Duodenal mucosa (tissue), 2 donors: ENCODE results near the gene C1orf105.
"Not testable (repeated sequence)": the region's sequence is repeated elsewhere in the genome, so short reads cannot be mapped to it uniquely, and the experiment has no call there.

Source experiments
- H3K27ac ChIP-seq: one replicate; pipeline ENCODE4 v1.7.0; 2013; ENCODE audit warnings: low read depth, low read length
- H3K27me3 ChIP-seq, 2 donors: one replicate each; pipeline ENCODE4 v1.7.0; 2013; ENCODE audit warnings: low read length in 2 of 2, control low read depth in 1 of 2; ENCODE audit not compliant: insufficient read depth in 2 of 2, control insufficient read depth in 1 of 2
- H3K36me3 ChIP-seq, 2 donors: one replicate each; pipeline ENCODE4 v1.7.0; 2013; ENCODE audit warnings: low read length in 2 of 2, control low read depth in 1 of 2; ENCODE audit not compliant: insufficient read depth in 2 of 2, control insufficient read depth in 1 of 2
- H3K4me1 ChIP-seq, 2 donors: one replicate each; pipeline ENCODE4 v1.7.0; 2013; ENCODE audit warnings: low read length in 2 of 2, control low read depth in 1 of 2; ENCODE audit not compliant: insufficient read depth in 2 of 2, control insufficient read depth in 1 of 2
- H3K4me3 ChIP-seq, 2 donors: one replicate each; pipeline ENCODE4 v1.7.0; 2013; ENCODE audit warnings: low read length in 2 of 2, low read depth in 1 of 2
- H3K9ac ChIP-seq, 2 donors: one replicate each; pipeline ENCODE4 v1.7.0; 2013; ENCODE audit warnings: low read length in 2 of 2, low read depth in 1 of 2
- H3K9me3 ChIP-seq, 2 donors: one replicate each; pipeline ENCODE4 v1.7.0; 2013; ENCODE audit warnings: low read length in 2 of 2, control low read depth in 1 of 2; ENCODE audit not compliant: control insufficient read depth in 1 of 2

C1orf105 gene

DNA sequence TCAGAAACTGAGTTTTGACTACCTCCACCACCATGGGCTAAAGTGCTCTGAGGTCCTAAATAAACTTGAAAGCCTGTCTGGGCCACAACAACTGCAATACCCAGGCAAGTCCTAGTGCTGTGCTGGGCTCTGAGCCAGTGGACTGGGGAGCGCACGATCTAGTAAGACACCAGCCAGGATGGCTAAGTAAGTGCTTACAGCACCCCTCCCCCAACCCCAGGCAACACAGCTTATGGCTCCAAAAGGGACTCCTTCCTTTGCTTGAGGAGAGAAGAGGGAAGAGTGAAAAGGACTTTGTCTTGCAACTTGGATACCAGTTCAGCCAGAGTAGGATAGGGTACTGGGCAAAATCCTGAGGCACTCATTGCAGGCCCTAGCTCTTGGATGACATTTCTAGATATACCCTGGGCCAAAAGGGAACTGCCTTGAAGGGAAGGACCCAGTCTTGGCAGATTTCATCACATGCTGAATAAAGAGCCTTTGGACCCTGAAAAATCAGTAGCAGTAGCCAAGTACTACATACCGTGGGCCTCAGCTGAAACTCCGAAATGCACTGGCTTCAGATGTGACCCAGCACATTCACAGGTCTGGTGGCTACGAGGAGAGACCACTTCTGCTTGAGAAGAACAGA is 1.6 kb downstream of the C1orf105 start:
- H3K4me1 ChIP-seq = peaks cover 0 to under 1% of the 10 kb centered on the region in 2 donors
- H3K9me3 ChIP-seq = no peaks in the 10 kb centered on the region
- H3K4me3 ChIP-seq = no peak overlapping the region
- no peaks in the 10 kb centered on the region for H3K36me3 ChIP-seq
- H3K9ac ChIP-seq = no peak overlapping the region
- no peak overlapping the region for H3K27ac ChIP-seq
- H3K27me3 ChIP-seq = no peaks in the 10 kb centered on the region

- no peak overlapping the region for H3K4me3 ChIP-seq
- no peaks in the 10 kb centered on the region for H3K9me3 ChIP-seq
- peaks cover 0 to 6% of the 10 kb centered on the region in 2 donors for H3K4me1 ChIP-seq
- no peaks in the 10 kb centered on the region for H3K36me3 ChIP-seq
- no peak overlapping the region for H3K27ac ChIP-seq
- no peak overlapping the region for H3K9ac ChIP-seq
- H3K27me3 ChIP-seq = no peaks in the 10 kb centered on the region
These were observed 2.9 kb downstream of the C1orf105 start for GRCh38 chr1:172423336-172423735.

GRCh38 chr1:172425339-172425738 is 4.9 kb downstream of the C1orf105 start:
- Histone ChIP-seq H3K4me1 (peaks cover 0 to 6% of the 10 kb centered on the region in 2 donors), H3K27me3 (no peaks in the 10 kb centered on the region), H3K9me3 (no peaks in the 10 kb centered on the region), H3K4me3 (no peak overlapping the region), H3K27ac (no peak overlapping the region), H3K36me3 (no peaks in the 10 kb centered on the region), H3K9ac (no peak overlapping the region)

GRCh38 chr1:172427191-172427590 is 6.7 kb downstream of the C1orf105 start:
- H3K9me3 ChIP-seq = no peaks in the 10 kb centered on the region
- no peaks in the 10 kb centered on the region for H3K36me3 ChIP-seq
- no peak overlapping the region for H3K27ac ChIP-seq
- H3K4me1 ChIP-seq = peaks cover 4 to 6% of the 10 kb centered on the region in 2 donors
- no peak overlapping the region for H3K9ac ChIP-seq
- no peaks in the 10 kb centered on the region for H3K27me3 ChIP-seq
- no peak overlapping the region for H3K4me3 ChIP-seq

DNA sequence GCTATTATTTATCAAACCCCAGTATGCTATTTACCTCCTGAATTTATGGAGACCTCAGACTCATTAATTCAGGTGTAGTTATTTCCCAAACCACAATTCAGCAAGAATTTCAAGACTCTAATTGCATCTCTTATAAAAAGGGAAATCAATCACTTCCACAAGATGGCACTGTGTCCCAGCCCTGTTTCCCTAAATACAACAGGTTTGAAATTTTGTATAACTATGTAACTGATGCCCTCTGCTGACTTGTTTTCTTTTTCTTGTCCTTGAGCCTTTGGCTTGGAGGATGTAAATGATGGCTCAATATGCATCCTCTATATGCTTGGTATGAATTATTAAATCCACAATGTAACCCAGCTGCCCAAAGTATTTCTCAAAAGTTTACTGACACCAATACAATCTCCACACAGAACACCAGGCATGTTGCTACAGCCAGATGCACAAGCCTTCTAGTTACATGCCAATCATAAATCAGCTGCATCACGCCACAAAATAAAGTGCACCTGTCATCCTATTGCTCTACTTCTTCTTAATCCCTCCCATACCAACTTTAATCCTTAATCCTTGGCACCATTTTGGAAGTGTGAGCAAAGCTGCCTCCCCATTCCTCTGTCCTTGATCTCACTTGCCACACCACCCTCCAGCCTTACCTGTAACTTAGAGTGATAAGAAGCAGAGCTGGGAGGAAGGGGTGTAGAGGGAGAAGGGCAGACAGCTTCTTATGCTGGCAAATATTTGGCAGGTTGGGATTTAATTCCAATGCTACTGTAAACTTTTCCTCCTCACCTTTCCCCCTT is 9.0 kb downstream of the C1orf105 start:
- no peaks in the 10 kb centered on the region for H3K9me3 ChIP-seq

DNA sequence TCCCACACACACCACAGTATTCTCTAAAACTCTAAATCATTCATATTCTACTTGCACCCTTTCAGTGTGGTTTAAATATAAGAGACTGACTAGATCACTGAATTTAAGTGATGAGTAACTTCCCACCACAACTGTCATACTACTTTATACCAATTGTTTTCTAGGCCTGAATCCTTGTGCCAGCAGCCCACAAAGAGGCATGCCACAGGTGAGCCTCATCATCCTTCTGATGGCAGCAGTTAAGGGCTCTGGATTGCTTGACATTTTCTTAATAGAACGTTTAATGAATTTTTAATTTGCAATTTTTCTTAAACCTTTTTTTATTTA is 9.6 kb downstream of the C1orf105 start:
- H3K4me1 ChIP-seq = peaks cover 5 to 6% of the 10 kb centered on the region in 2 donors
- no peak overlapping the region for H3K9ac ChIP-seq
- no peaks in the 10 kb centered on the region for H3K9me3 ChIP-seq
- H3K4me3 ChIP-seq = no peak overlapping the region
- no peaks in the 10 kb centered on the region for H3K27me3 ChIP-seq
- H3K27ac ChIP-seq = no peak overlapping the region
- H3K36me3 ChIP-seq = no peaks in the 10 kb centered on the region

More for the DNA sequence above, 9.0 kb downstream of the C1orf105 start:
- H3K27ac ChIP-seq = no peak overlapping the region
- no peak overlapping the region for H3K4me3 ChIP-seq
- H3K4me1 ChIP-seq = peaks cover 5 to 6% of the 10 kb centered on the region in 2 donors
- H3K9ac ChIP-seq = no peak overlapping the region
- no peaks in the 10 kb centered on the region for H3K27me3 ChIP-seq
- no peaks in the 10 kb centered on the region for H3K36me3 ChIP-seq

DNA sequence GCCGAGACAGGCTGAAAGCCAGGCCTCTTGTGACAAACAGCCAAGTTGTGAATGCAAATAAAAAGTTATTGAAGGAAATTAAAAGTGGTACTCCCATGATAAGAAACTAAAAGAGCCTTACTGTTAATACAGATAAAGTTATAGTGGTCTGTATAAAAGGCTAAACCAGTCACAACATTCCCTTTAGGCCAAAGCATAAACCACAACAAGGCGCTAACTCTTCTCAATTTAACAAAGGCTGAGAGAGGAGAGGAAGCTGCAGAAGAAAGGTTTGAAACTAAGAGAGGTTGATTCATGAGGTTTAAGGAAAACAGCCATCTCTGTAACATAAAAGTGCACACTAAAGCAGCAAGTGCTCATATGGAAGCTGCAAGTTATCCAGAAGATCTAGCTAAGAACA is 10.7 kb downstream of the C1orf105 start:
- Histone ChIP-seq H3K27me3 (no peaks in the 10 kb centered on the region), H3K4me1 (peaks cover 5 to 6% of the 10 kb centered on the region in 2 donors), H3K36me3 (no peaks in the 10 kb centered on the region), H3K4me3 (no peak overlapping the region), H3K9ac (no peak overlapping the region), H3K27ac (no peak overlapping the region), H3K9me3 (no peaks in the 10 kb centered on the region)

DNA sequence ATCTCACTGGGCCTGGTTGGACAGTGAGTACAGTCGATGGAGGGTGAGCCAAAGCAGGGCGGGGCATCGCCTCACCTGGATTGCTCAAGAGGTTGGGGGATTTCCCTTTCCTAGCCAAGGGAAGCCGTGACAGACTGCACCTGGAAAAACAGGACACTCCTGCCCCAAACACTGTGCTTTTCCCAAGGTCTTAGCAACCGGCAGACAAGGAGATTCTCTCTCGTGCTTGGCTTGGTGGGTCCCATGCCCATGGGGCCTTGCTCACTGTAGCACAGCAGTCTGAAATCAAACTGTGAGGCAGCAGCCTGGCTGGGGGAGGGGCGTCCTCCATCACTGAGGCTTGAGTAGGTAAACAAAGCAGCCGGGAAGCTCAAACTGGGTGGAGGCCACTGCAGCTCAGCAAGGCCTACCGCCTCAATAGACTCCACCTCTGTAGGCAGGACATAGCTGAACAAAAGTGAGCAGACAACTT is 11.3 kb downstream of the C1orf105 start:
- Histone ChIP-seq H3K36me3 (no peaks in the 10 kb centered on the region), H3K9ac (no peak overlapping the region), H3K4me1 (peaks cover 5 to 6% of the 10 kb centered on the region in 2 donors), H3K27ac (no peak overlapping the region), H3K9me3 (no peaks in the 10 kb centered on the region), H3K27me3 (no peaks in the 10 kb centered on the region), H3K4me3 (no peak overlapping the region)

DNA sequence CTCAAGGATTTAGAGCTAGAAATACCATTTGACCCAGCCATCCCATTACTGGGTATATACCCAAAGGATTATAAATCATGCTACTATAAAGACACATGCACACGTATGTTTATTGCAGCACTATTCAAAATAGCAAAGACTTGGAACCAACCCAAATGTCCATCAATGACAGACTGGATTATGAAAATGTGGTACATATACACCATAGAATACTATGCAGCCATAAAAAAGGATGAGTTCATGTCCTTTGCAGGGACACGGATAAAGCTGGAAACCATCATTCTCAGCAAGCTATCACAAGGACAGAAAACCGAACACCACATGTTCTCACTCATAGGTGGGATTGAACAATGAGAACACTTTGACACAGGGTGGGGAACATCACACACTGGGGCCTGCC is 16.7 kb downstream of the C1orf105 start:
- H3K4me3 ChIP-seq, H3K4me1 ChIP-seq, H3K9me3 ChIP-seq, H3K9ac ChIP-seq, H3K36me3 ChIP-seq, H3K27me3 ChIP-seq, H3K27ac ChIP-seq: not testable (repeated sequence)

- no peaks in the 10 kb centered on the region for H3K36me3 ChIP-seq
- no peak overlapping the region for H3K4me3 ChIP-seq
- H3K9ac ChIP-seq = no peak overlapping the region
- H3K9me3 ChIP-seq = no peaks in the 10 kb centered on the region
- no peak overlapping the region for H3K27ac ChIP-seq
- H3K27me3 ChIP-seq = no peaks in the 10 kb centered on the region
- peaks cover 9% of the 10 kb centered on the region in 2 donors for H3K4me1 ChIP-seq
These were observed 21.9 kb downstream of the C1orf105 start for GRCh38 chr1:172442404-172442803.
